Measurements from ENCODE around the gene CEBPA. TPM values are rescaled to one million over a fixed set of nuclear protein-coding genes. Genes with fewer than 3 reads are reported as not detected.

CEBPA gene
- total RNA-seq, 4 donors from 2014 or later, result 12.9 to 31.0 (median 17.4) TPM

GRCh38 chr19:33304760-33305647 is 2.7 kb upstream of the CEBPA start:
- no peaks in the 10 kb centered on the region for H3K36me3 ChIP-seq
- intact Hi-C loops (cut with DNase I), result no loop called here
- WGBS, 2 donors, result 71 to 80% methylated on average over 12 of the region's 12 CpGs
- no peak for TF ChIP-seq POLR2A (IDR thresholded peaks at IDR 0.05)
- no peak for TF ChIP-seq CTCF (IDR thresholded peaks at IDR 0.05)
- H3K9me3 ChIP-seq, result no peaks in the 10 kb centered on the region
- peak overlapping the region in 1 of 3 donors; percentile 83 for H3K27ac ChIP-seq
- no peaks in the 10 kb centered on the region for H3K27me3 ChIP-seq
- H3K4me1 ChIP-seq, result peaks cover 26 to 43% of the 10 kb centered on the region in 2 donors
- DNase-seq, result peak; percentile 36 to 40
- H3K4me3 ChIP-seq (replicated peaks in 1 of 3), result no peak overlapping the region

GRCh38 chr19:33304371-33304759 is 2.0 kb upstream of the CEBPA start:
- no peaks in the 10 kb centered on the region for H3K9me3 ChIP-seq
- TF ChIP-seq POLR2A (IDR thresholded peaks at IDR 0.05) (no peak), CTCF (IDR thresholded peaks at IDR 0.05) (no peak)
- no peak for DNase-seq
- H3K27me3 ChIP-seq, result no peaks in the 10 kb centered on the region
- H3K36me3 ChIP-seq, result no peaks in the 10 kb centered on the region
- WGBS, 2 donors, result 57 to 61% methylated on average over 13 of the region's 13 CpGs
- H3K4me1 ChIP-seq, result peaks cover 26 to 48% of the 10 kb centered on the region in 2 donors
- intact Hi-C loops (cut with DNase I), result no loop called here
- peak overlapping the region in 1 of 3 donors; percentile 55 for H3K4me3 ChIP-seq (replicated peaks in 1 of 3)
- peak overlapping the region; percentile 73 to 84 (median 83) for H3K27ac ChIP-seq

- Histone ChIP-seq H3K36me3 (no peaks in the 10 kb centered on the region), H3K27me3 (no peaks in the 10 kb centered on the region), H3K4me1 (peaks cover 26 to 48% of the 10 kb centered on the region in 2 donors), H3K27ac (peak overlapping the region; percentile 73 to 84 (median 83)), H3K4me3 (replicated peaks in 1 of 3) (peak overlapping the region; percentile 31 to 55 (median 36)), H3K9me3 (no peaks in the 10 kb centered on the region)
- DNase-seq, result peak; percentile 47 to 56
- TF ChIP-seq POLR2A (IDR thresholded peaks at IDR 0.05) (peak in 1 of 2 donors; percentile 35), CTCF (IDR thresholded peaks at IDR 0.05) (no peak)
- WGBS, 2 donors, result 5 to 18% methylated on average over 16 to 31 of the region's 33 CpGs
- intact Hi-C loops (cut with DNase I), result no loop called here
Measured at GRCh38 chr19:33303791-33304345, 1.5 kb upstream of the CEBPA start.

- intact Hi-C loops (cut with DNase I), result no loop called here
- Histone ChIP-seq H3K36me3 (no peaks in the 10 kb centered on the region), H3K9me3 (no peaks in the 10 kb centered on the region), H3K4me1 (peaks cover 26 to 48% of the 10 kb centered on the region in 2 donors), H3K27ac (peak overlapping the region; percentile 73 to 84 (median 83)), H3K27me3 (no peaks in the 10 kb centered on the region), H3K4me3 (replicated peaks in 1 of 3) (peak overlapping the region; percentile 36 to 55 (median 52))
- TF ChIP-seq POLR2A (IDR thresholded peaks at IDR 0.05) (no peak), CTCF (IDR thresholded peaks at IDR 0.05) (no peak)
- DNase-seq, result peak; percentile 70 to 74
- 2 to 4% methylated on average over 5 to 9 of the region's 92 CpGs for WGBS, 2 donors
Measured at GRCh38 chr19:33302974-33303790, 848 bp upstream of the CEBPA start.
